Endometrium (tissue), 2 donors: ENCODE data around the gene KDM1B.

Experiments
- FAIRE-seq: peaks from 2 replicates; lab custom pipeline; 2012; peaks lifted over from hg19 to GRCh38; lab: Jason Lieb, UNC
- donor health status: control.
- donor health status: control.

The KDM1B gene

GRCh38 chr6:18235524-18235923 lies 80.3 kb downstream of the KDM1B start:
- FAIRE-seq = no peak

- no peak for FAIRE-seq
Measured at GRCh38 chr6:18237167-18237566, 81.9 kb downstream of the KDM1B start.

GRCh38 chr6:18240230-18240629 lies 85.0 kb downstream of the KDM1B start:
- FAIRE-seq = no peak

GRCh38 chr6:18241208-18242038 lies 86.2 kb downstream of the KDM1B start:
- FAIRE-seq = no peak

DNA sequence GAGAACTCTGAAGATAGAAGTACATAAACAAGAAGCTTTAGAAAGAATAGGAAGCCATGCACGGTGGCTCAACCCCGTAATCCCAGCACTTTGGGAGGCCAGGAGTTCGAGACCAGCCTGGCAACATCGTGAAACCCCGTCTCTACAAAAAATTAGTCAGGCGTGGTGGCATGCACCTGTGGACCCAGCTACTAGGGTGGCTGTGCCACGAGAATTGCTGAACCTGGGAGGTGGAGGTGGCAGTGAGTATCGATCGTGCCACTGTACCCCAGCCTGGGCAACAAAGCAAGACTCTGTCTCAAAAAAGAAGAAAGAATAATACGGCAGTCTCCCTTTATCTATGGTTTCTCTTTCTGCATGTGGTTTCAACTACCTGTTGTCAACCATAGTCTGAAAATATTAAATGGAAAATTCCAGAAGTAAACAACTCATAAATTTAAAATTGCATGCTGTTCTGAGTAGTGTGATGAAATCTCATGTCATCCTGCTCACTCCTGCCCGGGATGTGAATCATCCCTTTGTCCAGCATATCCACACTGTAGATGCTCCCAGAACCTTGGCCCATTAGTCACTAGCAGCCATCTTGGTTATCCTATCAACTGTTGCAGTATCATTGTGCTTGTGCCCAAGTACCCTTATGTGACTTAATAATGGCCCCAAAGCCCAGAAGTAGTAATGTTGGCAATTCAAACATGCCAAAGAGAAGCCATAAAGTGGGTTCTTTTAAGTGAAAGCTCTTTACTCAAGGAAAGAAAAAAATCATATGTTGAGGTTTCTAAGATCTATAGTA lies 87.0 kb downstream of the KDM1B start:
- no peak for FAIRE-seq

DNA sequence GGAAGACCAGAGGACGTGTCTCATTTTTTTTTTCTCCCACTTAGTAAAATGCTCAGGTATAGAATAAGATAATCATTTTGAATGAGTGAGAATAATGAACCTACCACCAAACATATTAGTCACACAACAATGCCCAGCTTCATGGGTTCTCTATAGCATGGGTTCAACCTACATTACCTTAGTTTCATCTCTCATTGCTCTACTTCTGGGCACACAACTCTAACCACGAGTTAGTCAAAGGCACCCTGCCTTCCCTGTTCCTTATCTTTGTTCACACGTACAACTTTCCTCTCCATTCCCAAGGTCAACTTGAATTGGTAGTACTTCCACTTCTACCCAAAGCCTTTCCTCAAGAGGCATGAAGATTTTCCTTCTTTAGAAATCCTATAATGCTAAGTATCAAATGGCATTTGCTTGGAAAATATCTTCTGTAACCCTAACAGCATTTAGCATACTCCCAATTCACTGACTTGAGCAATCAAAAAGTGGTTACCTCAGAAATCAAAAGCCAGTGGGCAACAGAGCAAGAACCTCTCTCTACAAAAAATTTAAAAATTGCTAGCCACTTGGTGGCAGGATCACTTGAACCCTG lies 88.2 kb downstream of the KDM1B start:
- no peak for FAIRE-seq

GRCh38 chr6:18244251-18244650 lies 89.0 kb downstream of the KDM1B start:
- no peak for FAIRE-seq

- no peak for FAIRE-seq
Measured at GRCh38 chr6:18245079-18245478, 89.9 kb downstream of the KDM1B start.

GRCh38 chr6:18245642-18246041 lies 90.4 kb downstream of the KDM1B start:
- no peak for FAIRE-seq

- FAIRE-seq = no peak
Measured at GRCh38 chr6:18246205-18246604, 91.0 kb downstream of the KDM1B start.

GRCh38 chr6:18247002-18247401 lies 91.8 kb downstream of the KDM1B start:
- FAIRE-seq = no peak

DNA sequence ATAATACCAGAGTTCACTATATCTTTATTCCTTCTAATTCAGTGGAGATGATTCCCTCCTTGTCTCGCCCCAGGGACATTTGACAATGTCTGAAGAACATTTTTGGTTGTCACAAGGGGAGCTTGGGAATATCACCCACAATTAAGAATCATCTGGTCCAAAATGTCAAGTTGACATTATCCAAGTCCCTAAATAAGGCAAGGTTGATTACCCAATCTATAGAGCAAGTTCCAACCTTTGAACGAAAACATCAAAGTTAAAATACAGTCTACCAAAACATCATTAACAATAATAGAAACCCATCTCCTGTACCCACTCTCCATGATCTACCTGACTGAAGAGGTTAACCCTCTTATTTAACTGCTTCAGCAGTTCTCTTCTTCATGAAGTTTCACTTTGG lies 93.5 kb downstream of the KDM1B start:
- FAIRE-seq = no peak

- no peak for FAIRE-seq
Measured at GRCh38 chr6:18249271-18249670, 94.0 kb downstream of the KDM1B start.

- FAIRE-seq = no peak
Measured at GRCh38 chr6:18253635-18254034, 98.4 kb downstream of the KDM1B start.

GRCh38 chr6:18254793-18255192 lies 99.6 kb downstream of the KDM1B start:
- no peak for FAIRE-seq

- no peak for FAIRE-seq
Measured at GRCh38 chr6:18259675-18260447, 104.6 kb downstream of the KDM1B start.

GRCh38 chr6:18260448-18261106 lies 105.4 kb downstream of the KDM1B start:
- FAIRE-seq = no peak

GRCh38 chr6:18261877-18262276 lies 106.7 kb downstream of the KDM1B start:
- no peak for FAIRE-seq

DNA sequence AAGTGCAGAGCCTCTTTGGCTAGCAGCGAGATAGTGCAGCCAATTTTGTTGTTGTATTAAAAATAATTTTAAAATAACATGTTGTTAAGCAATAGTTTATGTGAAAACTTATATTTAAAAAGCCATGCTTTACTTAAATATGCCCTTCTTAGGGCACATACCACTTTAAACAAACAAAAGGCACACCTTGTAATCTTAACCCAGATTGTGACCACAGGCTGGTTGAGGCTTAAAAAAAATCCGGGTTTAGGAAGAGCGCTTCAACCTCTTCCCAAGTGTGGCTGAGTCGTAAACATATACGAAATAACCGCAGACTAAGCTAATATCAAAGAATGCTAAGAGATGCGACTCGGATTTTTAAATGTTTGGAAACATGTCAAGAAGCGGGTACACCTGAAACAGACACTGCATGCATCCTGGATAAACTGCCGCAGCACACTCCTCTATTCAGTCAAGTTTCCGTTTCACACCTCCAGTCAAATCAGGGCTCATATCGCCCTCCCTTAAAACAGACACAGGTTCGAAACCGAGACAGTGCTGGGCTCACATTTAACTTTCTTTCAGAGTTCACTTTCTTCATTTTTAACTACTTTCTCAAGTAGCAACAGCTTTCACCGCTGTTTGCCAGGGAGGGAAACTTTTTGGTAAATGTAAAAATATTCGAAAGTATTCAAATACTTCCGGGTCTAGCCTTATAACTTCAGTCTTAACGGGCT lies 107.6 kb downstream of the KDM1B start:
- FAIRE-seq = no peak

- FAIRE-seq = no peak
Measured at GRCh38 chr6:18263418-18264218, 108.4 kb downstream of the KDM1B start.
